ENCODE measurements around the gene MR1. TPM values are rescaled to one million over a fixed set of nuclear protein-coding genes. Genes with fewer than 3 reads are reported as not detected.

The MR1 gene
- total RNA-seq, 2 donors from 2014 or later, result 3.0 to 8.7 TPM

DNA sequence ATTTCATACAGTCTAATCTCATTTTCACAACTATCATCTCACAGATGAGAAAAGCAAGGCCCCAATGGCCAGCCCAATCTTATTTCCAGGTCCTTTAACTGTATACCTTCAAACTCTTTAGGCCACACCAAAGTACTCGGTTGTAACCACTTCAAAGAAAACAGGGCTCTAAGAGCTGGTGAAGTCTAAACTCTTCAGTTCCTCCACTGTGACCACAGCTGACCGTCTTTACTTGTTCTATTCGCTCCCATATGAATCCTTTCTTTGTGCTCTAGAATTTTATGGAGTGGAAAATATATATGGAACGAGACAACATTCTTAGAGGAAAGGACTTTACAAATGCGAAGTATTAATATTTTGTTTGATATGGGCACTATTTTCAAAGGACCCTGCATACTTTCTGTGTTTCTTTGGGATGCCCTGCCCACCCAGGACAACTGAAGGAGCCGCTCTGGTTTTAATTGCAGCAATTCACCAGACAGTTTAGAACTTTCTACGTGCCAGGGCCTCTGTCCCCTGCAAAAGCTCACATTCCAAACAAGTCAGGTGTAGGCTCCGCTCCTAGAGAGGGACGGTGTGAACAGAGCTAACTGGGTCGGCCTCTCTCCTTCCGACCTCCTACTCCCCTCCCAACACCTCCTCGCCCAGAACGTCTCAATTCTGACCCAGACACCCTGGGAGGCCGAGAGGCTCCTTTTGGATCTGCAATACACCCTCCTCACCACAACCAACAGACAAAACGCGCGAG, 70.4 kb downstream of the MR1 start:
- H3K9ac ChIP-seq (ENCODE audit: low read depth in 2 of 2, low read length in 2 of 2), result peak overlapping the region; percentile 86 to 96
- peak; percentile 49 for DNase-seq
- no peaks in the 10 kb centered on the region for H3K36me3 ChIP-seq
- peak overlapping the region; percentile 73 for H3K4me3 ChIP-seq
- TF ChIP-seq, protein P1, sequence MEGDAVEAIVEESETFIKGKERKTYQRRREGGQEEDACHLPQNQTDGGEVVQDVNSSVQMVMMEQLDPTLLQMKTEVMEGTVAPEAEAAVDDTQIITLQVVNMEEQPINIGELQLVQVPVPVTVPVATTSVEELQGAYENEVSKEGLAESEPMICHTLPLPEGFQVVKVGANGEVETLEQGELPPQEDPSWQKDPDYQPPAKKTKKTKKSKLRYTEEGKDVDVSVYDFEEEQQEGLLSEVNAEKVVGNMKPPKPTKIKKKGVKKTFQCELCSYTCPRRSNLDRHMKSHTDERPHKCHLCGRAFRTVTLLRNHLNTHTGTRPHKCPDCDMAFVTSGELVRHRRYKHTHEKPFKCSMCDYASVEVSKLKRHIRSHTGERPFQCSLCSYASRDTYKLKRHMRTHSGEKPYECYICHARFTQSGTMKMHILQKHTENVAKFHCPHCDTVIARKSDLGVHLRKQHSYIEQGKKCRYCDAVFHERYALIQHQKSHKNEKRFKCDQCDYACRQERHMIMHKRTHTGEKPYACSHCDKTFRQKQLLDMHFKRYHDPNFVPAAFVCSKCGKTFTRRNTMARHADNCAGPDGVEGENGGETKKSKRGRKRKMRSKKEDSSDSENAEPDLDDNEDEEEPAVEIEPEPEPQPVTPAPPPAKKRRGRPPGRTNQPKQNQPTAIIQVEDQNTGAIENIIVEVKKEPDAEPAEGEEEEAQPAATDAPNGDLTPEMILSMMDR (IDR thresholded peaks at IDR 0.05), result no peak
- H3K9me3 ChIP-seq, result no peaks in the 10 kb centered on the region
- H3K27me3 ChIP-seq, result no peaks in the 10 kb centered on the region
- H3K27ac ChIP-seq, result peak overlapping the region; percentile 84
- H3K4me1 ChIP-seq, result peaks cover 8% of the 10 kb centered on the region
- intact Hi-C loops (cut with DNase I), result no loop called here

DNA sequence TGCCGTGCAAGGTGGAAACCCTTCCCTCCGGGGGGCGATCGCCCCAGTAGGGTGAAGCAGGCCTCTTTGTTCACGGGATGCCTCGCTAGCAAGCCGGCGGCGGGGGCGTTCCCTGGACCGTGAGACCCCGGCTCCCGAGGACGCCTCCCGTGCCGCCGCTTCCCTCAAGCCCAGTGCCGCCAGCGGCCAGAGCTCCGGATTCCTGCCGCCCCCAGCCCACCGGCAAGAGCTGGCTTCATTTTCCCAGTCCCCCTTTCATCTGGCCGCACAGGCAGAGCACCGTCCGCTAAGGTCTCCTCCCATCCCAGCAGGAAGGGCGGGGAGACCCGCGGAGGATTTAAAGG, 71.0 kb downstream of the MR1 start:
- H3K36me3 ChIP-seq, result no peaks in the 10 kb centered on the region
- no peak for DNase-seq

DNA sequence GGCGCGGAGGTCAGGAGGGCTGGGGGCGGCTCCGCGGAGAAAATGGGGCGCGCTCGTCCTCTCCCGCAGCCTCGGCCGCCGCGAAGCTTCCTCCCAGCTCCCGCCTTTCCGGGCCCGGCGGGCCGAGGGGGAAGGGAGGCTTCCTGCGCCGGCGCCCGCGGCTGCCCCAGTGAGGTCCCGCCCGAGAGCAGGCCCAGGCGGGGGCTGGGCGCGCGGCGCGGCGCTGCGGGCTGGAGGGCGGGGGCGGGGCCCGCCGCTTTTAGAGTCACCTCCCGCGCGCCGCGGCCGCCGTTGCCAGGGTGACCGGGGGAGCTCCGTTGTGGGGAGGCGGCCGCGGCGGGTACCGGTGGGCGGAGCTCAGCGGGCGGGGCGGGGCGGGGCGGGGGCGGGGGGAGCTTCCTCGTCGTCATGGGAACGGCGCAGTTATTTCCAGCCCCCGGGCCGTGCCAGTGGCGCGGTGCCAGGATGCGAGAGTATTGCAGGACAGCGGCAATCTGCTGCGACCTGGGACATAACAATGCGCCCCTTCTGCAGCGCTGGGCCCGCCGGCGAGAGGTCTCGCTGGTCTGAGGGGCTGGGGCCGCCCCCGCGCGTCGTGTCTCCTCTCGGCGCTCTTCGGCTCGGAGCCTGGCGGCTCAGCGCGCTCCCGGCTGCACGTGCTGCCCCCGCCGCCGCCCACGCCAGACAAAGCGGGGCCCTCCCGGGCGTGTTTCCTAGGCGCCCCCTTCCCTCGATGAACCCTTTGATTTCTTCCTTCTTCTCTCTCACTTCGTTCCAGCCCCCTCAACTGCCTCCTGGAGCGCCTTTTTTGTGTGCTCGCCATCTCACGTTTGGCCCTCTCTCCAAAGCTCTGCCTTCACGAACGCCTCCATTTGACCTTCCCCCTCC, 71.6 kb downstream of the MR1 start:
- Histone ChIP-seq H3K9ac (ENCODE audit: low read depth in 2 of 2, low read length in 2 of 2) (peak overlapping the region; percentile 86 to 96), H3K4me1 (peaks cover 8% of the 10 kb centered on the region), H3K27ac (peak overlapping the region; percentile 84), H3K9me3 (no peaks in the 10 kb centered on the region), H3K4me3 (peak overlapping the region; percentile 73), H3K27me3 (no peaks in the 10 kb centered on the region), H3K36me3 (no peaks in the 10 kb centered on the region)
- TF ChIP-seq, protein P1 (IDR thresholded peaks at IDR 0.05), result no peak
- intact Hi-C loops (cut with DNase I), result no loop called here
- peak; percentile 96 for DNase-seq

More for the DNA sequence above, 71.0 kb downstream of the MR1 start:
- TF ChIP-seq, protein P1 (IDR thresholded peaks at IDR 0.05), result no peak
- Histone ChIP-seq H3K4me1 (peaks cover 8% of the 10 kb centered on the region), H3K9me3 (no peaks in the 10 kb centered on the region), H3K27ac (peak overlapping the region; percentile 84), H3K9ac (ENCODE audit: low read depth in 2 of 2, low read length in 2 of 2) (peak overlapping the region; percentile 86 to 96), H3K4me3 (peak overlapping the region; percentile 73), H3K27me3 (no peaks in the 10 kb centered on the region)
- intact Hi-C loops (cut with DNase I), result no loop called here

DNA sequence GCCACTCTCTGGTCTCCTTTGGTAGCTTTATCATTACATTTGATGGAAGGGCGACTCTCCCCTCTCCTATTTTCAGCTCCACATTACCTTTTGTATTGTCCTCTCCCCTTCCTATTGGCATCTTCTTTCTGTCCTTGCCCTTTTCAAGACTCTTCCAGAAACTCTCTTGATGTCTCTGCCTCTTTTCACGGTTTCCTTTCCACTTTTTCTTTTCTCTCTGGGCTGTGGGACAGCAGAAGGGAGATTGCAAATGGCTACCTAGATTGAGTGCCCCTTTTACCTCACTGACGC, 72.2 kb downstream of the MR1 start:
- Histone ChIP-seq H3K36me3 (no peaks in the 10 kb centered on the region), H3K4me3 (no peak overlapping the region), H3K27me3 (no peaks in the 10 kb centered on the region), H3K27ac (no peak overlapping the region), H3K9me3 (no peaks in the 10 kb centered on the region), H3K4me1 (peaks cover 8% of the 10 kb centered on the region), H3K9ac (ENCODE audit: low read depth in 2 of 2, low read length in 2 of 2) (peak overlapping the region in 1 of 2 donors; percentile 23)
- intact Hi-C loops (cut with DNase I), result no loop called here
- TF ChIP-seq, protein P1 (IDR thresholded peaks at IDR 0.05), result no peak
- DNase-seq, result no peak

DNA sequence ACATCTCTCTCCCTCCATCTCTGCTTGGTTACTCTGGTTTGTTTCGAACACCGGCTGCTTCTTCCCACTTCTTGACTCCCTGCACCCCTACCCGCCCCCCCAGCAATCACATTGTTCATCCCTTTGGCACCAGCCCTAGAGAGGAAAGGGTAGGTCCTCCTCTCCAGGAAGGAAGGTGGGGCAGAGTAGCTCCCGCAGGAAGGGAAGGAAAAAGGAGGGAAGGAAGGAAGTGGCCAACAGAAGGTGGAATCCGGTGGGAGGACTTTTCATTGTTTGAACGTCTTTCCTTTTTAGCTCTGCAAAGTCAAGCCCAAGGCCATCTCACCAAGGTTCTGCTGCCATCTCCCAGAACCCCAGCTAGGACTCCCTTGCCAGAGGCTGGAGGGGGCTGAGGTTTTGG, 72.7 kb downstream of the MR1 start:
- no peak overlapping the region for H3K27ac ChIP-seq
- no peaks in the 10 kb centered on the region for H3K9me3 ChIP-seq
- peaks cover 8% of the 10 kb centered on the region for H3K4me1 ChIP-seq
- H3K4me3 ChIP-seq, result no peak overlapping the region
- H3K9ac ChIP-seq (ENCODE audit: low read depth in 2 of 2, low read length in 2 of 2), result no peak overlapping the region
- intact Hi-C loops (cut with DNase I), result no loop called here
- DNase-seq, result no peak
- TF ChIP-seq, protein P1 (IDR thresholded peaks at IDR 0.05), result no peak
- H3K36me3 ChIP-seq, result no peaks in the 10 kb centered on the region
- no peaks in the 10 kb centered on the region for H3K27me3 ChIP-seq

Measured in colonic mucosa (tissue), 4 donors.